HTR-8/SVneo (cell line): ENCODE results near the gene FAM78B.

Experiments
- DNase-seq: peaks from one replicate; pipeline ENCODE4 v3.0.0; 2011; ENCODE audit warnings: low spot score, mixed read lengths; ENCODE audit not compliant: insufficient read length
- FAIRE-seq: peaks from 2 replicates; lab custom pipeline; 2011; peaks lifted over from hg19 to GRCh38; lab: Jason Lieb, UNC

Gene FAM78B

DNA sequence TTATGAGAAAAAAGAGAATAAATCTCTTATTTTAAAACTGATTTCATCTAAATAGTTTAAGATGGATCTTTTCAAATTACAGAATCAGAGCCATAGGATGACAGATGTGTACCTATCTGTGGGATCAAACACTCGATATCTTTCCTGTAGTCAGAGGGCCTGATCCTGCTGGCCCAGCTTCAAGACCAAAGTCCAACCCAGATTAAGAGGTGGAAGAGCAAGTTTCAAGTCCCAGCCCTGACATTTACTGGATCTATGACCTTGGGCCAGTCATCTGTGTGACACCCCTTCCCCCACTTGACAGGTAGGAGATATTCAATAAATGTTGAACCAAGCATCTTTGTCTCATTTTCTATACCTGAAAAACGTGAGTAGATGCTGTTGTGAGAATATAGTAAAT lies 140.7 kb downstream of the FAM78B start:
- DNase-seq, result no peak
- FAIRE-seq, result no peak

DNA sequence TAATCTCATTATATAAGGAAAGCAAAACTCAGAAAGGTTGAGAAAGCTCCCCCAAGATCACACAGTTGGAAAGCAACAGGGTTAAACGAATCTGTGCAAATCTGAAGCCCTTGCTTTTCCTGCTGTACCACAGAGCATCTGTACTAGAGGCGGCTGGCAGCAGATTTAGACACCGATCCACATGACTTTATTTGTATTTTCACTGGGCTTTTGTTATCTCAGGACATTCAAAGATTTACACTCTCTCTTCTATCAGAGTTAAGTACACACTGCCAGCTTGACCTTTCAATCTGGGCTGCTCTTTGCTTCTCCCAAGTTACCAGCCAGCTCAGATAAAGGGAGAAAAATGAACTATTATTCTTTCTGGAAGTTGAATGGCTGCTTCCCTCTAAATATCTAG lies 146.6 kb downstream of the FAM78B start:
- FAIRE-seq (no peak), DNase-seq (no peak)
